NT2/D1 (cell line): ENCODE data around the gene MFSD11.

Experiments
- SUZ12 ChIP-seq: IDR thresholded peaks from 2 replicates; pipeline ENCODE4 v1.6.1; 2011; ENCODE audit not compliant: insufficient read length, insufficient read depth; ENCODE audit errors: extremely low read depth
- YY1 ChIP-seq: IDR thresholded peaks from 2 replicates; pipeline ENCODE4 v1.6.1; 2011; ENCODE audit not compliant: insufficient read length, insufficient read depth
- ZNF274 ChIP-seq: IDR thresholded peaks from 2 replicates; pipeline ENCODE4 v1.6.1; 2011; ENCODE audit warnings: mild to moderate bottlenecking, low read depth, low read length

- TF ChIP-seq ZNF274: no peak
- no peak for TF ChIP-seq SUZ12
- TF ChIP-seq YY1: no peak
These were observed at the start of gene MFSD11 for GRCh38 chr17:76737676-76738467.
